HG02870 (cell line): Measurements from ENCODE around the gene POR.
"Not testable (repeated sequence)": the region's sequence is repeated elsewhere in the genome, so short reads cannot be mapped to it uniquely, and the experiment has no call there.

Experiments
- ATAC-seq: cut with Tn5 transposase; IDR thresholded peaks from one replicate; pipeline ENCODE4 v1.9.1; 2021; ENCODE audit warnings: mild to moderate bottlenecking, moderate library complexity; ENCODE audit not compliant: unreplicated experiment

Gene POR

GRCh38 chr7:75884476-75884875 is 30.5 kb upstream of the POR start:
- ATAC-seq, result no peak

GRCh38 chr7:75885036-75885435 is 29.9 kb upstream of the POR start:
- no peak for ATAC-seq

DNA sequence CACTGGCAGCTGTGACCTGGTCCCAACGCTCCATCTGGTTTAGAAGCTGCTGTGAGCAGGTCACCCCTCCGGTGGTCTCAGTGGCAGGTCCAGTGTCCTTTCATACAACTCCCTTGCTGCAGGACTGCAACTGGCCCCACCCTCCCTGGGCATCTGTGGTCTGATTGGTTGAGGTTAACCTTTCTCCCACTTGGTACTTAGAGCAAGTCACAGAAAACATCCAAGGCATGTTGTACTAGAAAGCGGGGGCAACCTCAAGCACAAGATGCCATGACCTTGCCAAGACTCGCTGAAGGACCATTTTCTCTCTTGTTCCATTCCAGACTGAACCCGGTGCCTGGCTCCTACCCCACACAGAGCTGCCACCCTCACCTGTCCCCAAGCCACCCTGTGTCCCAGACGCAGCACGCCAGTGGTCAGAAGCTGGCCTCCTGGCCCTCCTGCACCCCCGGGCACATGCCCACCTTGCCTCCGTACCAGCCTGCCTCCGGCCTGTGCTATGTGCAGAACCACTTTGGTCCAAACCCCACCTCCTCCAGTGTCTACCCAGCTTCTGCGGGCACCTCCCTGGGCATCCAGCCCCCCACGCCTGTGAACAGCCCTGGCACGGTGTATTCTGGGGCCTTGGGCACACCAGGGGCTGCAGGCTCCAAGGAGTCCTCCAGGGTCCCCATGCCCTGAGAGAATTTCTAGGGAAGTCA is 27.1 kb upstream of the POR start:
- ATAC-seq, result no peak

DNA sequence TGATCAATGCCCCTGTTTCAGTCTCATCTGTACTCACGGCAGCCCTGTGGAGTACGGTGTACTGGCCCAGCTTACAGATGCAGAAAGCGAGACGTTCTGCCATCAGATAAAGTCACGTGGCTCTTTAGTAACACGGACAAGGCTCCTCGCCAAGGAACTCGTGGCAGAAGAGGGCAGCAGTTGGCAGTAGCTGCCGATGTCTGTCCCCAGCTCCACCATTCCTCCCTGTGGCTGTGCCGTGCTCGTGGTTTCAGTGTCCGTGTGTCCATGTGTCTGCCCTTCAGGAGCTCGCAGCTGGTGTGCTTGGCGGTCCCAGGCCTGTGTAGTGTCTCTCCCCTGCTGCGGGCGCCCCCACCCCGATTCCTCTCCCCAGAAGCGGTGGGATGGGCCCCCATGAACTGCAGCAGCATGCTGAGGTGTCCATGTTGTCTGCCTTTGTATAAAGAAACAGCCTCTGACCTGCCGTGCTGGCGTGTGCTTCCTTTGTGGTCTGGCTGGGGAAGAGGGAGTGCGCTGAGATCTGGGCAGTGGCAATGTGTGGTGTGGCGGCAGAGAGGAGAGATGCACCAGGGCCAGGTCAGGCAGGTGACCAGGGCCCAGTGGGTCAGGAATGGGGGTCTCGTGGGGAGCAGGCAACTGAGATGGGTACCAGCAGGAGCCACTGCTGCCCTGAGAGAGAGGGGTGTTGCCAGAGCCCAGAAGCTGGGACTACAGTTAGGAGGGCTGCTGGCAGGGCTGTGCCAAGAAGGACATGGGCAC is 26.3 kb upstream of the POR start:
- ATAC-seq, result no peak

GRCh38 chr7:75889223-75889825 is 25.6 kb upstream of the POR start:
- ATAC-seq, result no peak

DNA sequence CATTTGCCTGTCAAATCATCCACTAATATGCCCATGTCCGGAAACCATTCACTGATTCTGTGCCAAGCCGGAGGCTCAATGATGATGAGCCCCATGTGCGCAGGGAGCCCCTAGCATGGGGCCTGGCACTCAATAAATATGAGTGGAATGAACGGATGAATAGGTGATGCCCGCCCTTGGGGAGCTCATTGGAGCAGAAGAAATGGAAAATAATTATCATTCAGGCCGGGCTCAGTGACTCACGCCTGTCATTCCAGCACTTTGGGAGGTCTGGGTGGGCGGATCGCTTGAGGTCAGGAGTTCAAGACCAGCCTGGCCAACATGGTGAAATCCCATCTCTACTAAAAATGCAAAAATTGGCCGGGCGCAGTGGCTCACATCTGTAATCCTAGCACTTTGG is 25.1 kb upstream of the POR start:
- no peak for ATAC-seq

DNA sequence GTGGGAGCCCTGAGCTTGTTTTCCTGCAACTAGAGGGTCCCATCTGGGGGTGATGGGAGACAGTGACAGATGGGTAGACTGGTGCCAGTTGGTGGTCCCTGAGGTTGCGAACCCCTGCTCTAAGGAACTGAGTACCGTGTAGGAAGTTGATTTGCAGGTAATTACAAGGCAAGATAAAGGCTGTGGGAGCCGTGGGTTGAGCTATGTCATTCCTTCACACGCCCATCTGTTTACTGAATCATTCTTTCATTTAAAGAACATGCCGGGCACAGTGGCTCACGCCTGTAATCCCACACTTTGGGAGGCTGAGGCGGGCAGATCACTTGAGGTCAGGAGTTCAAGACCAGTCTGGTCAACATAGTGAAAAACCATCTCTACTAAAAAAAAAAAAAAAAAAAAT is 23.7 kb upstream of the POR start:
- not testable (repeated sequence) for ATAC-seq

GRCh38 chr7:75891815-75892411 is 23.0 kb upstream of the POR start:
- no peak for ATAC-seq

- ATAC-seq, result no peak
These were observed 22.2 kb upstream of the POR start for GRCh38 chr7:75892634-75893272.

DNA sequence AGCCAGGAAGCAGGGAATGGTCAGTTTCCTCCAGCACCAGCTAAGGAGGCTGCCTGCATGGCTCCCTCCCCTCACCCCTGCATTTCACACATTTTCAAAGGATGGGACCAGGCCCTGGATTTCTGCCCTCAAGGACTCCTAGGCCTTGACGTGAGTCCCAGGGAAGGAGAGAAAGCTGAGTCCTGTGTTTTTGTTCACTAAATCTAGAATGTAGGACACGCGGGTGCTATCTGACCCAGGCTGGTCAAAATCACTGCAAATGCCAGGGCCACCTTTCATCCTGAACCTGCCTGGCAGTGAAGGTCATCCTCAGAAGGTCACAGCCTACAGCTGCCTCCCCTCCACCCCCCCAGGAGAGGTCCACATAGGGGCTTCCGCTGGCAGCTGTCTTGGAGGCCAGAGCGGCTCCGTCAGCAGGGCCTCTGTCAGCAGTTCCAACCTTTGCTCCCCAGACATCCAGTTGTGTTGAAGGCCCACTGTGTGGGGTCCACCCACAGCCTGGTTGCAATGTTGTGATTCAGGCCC is 18.1 kb upstream of the POR start:
- ATAC-seq, result no peak

DNA sequence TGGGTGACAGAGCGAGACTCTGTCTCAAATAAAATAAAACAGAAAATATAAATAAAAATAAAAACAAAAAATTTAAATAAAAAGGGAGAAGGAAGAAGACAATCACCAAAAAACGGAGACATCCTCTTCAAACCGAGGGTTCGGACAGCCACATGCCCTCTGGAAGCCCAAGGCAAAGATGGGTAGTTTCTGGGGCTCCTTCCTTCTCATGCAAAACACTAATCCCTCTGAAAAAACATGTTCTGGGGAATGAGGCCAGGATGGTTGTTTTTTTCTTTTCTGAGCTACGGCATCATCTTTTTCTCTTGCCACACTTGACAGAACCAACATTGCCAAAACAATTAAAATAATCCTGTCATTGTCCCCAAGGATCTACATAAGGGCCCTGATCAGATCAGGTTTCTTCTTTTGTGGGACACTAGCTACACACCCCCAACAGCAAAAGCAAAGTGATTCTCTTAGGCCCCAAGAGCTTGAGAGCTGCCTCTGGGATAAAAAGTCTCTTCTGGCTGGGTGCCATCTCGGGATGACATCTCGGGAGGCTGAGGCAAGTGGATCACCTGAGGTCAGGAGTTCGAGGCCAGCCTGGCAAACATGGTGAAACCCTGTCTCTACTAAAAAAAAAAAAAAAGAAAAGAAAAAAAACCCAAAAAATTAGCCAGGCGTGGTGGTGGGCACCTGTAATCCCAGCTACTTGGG is 14.2 kb upstream of the POR start:
- no peak for ATAC-seq

DNA sequence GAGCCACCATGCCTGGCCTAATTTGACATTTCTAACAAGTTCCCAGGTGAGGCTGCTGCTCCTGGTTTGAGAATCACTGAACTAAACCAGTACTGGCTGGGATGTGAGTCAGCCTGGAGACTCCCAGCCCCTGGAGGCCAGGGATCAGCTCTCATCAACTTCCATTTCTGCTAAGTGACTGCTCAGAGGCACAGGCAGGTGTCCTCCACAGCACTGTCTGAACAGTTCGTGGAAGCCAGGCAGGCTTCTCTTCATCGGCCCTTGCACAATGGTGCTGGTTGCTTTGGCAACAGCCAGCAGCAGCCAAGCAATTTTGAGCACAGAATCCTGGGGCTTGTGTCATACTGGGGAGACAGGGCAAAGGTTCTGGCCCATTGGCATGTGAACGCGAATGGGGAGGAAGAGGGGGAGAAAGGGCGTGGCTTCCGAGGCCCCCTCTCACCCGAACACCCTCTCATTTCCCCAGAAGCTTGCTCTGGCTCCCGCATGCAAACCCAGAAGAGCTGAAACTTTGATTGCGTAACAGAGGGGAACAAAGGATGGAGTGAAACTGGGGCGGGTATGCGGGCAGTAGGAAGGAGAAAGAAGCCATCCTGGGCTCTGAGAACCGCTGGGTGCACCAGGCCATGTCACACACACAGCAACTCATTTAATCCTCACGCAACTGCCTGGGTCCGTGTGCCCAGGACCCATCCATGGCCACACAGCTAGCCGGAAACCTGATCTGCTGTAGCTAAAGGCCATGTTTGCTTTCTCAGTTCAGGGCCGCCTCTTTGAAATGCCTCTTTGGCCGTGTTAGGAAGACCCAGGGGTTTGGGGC is 9.0 kb upstream of the POR start:
- ATAC-seq, result no peak

GRCh38 chr7:75906991-75907667 is 7.8 kb upstream of the POR start:
- ATAC-seq, result no peak

GRCh38 chr7:75907668-75908039 is 7.3 kb upstream of the POR start:
- ATAC-seq, result not testable (repeated sequence)

GRCh38 chr7:75909521-75910132 is 5.3 kb upstream of the POR start:
- ATAC-seq, result no peak

GRCh38 chr7:75911186-75911585 is 3.8 kb upstream of the POR start:
- not testable (repeated sequence) for ATAC-seq

DNA sequence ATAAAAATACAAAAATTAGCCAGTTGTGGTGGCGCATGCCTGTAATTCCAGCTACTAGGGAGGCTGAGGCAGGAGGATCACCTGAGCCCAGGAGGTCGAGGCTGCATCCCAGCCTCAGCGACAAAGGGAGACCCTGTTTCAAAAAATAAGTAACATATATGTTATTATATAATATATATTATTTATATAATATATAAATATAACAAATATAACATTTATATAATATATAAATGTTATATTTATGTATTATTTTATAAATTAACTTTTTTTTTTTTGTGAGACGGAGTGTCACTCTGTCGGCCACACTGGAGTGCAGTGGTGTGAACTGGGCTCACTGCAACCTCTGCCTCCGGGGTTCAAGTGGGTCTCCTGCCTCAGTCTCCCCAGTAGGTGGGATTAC is 1.5 kb upstream of the POR start:
- no peak for ATAC-seq

DNA sequence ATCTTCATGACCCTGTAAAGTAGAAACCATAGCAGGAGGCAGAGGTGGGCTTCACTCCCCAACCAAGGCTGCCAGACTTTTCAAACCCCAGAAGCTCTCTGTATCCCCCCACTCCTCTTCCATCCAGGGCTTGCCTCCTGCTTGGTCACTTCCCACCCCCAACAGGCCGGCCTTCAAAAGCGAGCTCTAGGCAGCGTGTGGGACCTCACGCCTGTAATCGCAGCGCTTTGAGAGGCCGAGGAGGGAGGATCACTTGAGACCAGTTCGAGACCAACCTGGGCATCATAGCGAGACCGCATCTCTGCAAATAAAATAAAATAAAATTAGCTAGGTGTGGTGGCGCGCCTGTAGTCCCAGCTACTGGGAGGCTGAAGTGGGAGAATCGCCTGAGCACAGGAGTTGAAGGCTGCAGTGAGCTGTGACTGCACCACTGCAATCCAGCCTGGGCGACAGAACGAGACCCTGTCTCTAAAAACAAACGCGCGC is 743 bp upstream of the POR start:
- no peak for ATAC-seq
